ENCODE data around the gene MGARP. TPM values are rescaled to one million over a fixed set of nuclear protein-coding genes. Genes with fewer than 3 reads are reported as not detected.

The MGARP gene
- total and polyA plus RNA-seq, 2 of the 4 experiments (the other 2 are of a cell fraction) = 34.7 to 35.0 TPM

- intact Hi-C loops (cut with micrococcal nuclease) = no loop called here
- no peak overlapping the region for H2AFZ ChIP-seq (replicated peaks; ENCODE audit: low read length, poor library complexity)
- dilution Hi-C loops (cut with HindIII; ENCODE audit: low sequenced_read_pairs, unreplicated experiment) = no loop called here
- CTCF ChIA-PET = interaction anchor here (0.5 to 0.9 kb wide), 5 partner anchors 10 to 226 kb away, joined by 3 to 8 read pairs (median 3); no protein-coding TSS in a partner anchor
- no peak overlapping the region for H3K9ac ChIP-seq (ENCODE audit: low read depth, low read length)
- in situ Hi-C loops (cut with MboI; ENCODE audit: low sequenced_read_pairs) = no loop called here
- no peak overlapping the region for H3K56ac ChIP-seq (ENCODE audit: extremely low read depth, insufficient read depth, low read length)
- H4K20me1 ChIP-seq (ENCODE audit: insufficient read depth, low read length) = no peaks in the 10 kb centered on the region
- no peak overlapping the region for H2BK15ac ChIP-seq (ENCODE audit: low read depth, low read length)
- H2AK5ac ChIP-seq (ENCODE audit: low read depth, low read length) = no peak overlapping the region
- no peak overlapping the region for H4K8ac ChIP-seq (ENCODE audit: low read depth in 2 of 2, low read length in 2 of 2)
- H3K23ac ChIP-seq (ENCODE audit: low read depth, low read length) = no peak overlapping the region
- no peak overlapping the region for H4K91ac ChIP-seq (ENCODE audit: insufficient read depth, low read depth, low read length)
- H3K36me3 ChIP-seq (ENCODE audit: control insufficient read depth, insufficient read depth, low read length) = no peaks in the 10 kb centered on the region
- no peak overlapping the region for H3K4me3 ChIP-seq (ENCODE audit: insufficient read depth, low read depth, low read length)
- H2BK5ac ChIP-seq (ENCODE audit: low read depth, low read length, poor library complexity, severe bottlenecking) = no peak overlapping the region
- TF ChIP-seq MAFK (IDR thresholded peaks at IDR 0.05; ENCODE audit: low read depth, low read length) (no peak), ELK1 (IDR thresholded peaks at IDR 0.05; ENCODE audit: borderline replicate concordance, low read depth, low read length) (no peak), FOS (IDR thresholded peaks at IDR 0.05; ENCODE audit: low read depth, low read length) (no peak), CEBPB (IDR thresholded peaks at IDR 0.05; ENCODE audit: low read depth, low read length) (no peak), MXI1 (IDR thresholded peaks at IDR 0.05; ENCODE audit: borderline replicate concordance, low read depth, low read length) (no peak), CHD1 (IDR thresholded peaks at IDR 0.05; ENCODE audit: low read depth, low read length) (no peak), RAD21 (IDR thresholded peaks at IDR 0.05; ENCODE audit: low read length) (no peak), MAZ (IDR thresholded peaks at IDR 0.05; ENCODE audit: borderline replicate concordance, low read depth, low read length) (no peak), USF2 (IDR thresholded peaks at IDR 0.05; ENCODE audit: low read depth, low read length) (no peak)
- peaks cover 2% of the 10 kb centered on the region; the same call in 1 of the 2 replicates for H3K4me1 ChIP-seq (ENCODE audit: control insufficient read depth, insufficient read depth, low read length)
- no peak overlapping the region for H2AK9ac ChIP-seq (replicated peaks; ENCODE audit: low read depth, low read length, poor library complexity)
- peak; percentile 66 for ATAC-seq (ENCODE audit: low read depth)
- no peaks in the 10 kb centered on the region for H3K9me1 ChIP-seq (ENCODE audit: insufficient read depth, low read length)
- H3K18ac ChIP-seq (ENCODE audit: low read depth, low read length) = no peak overlapping the region
- H2BK120ac ChIP-seq (ENCODE audit: low read depth, low read length) = no peak overlapping the region
- no peak overlapping the region for H3K14ac ChIP-seq (replicated peaks; ENCODE audit: low read depth, low read length)
- no peak overlapping the region for H2BK20ac ChIP-seq (ENCODE audit: low read depth, low read length)
- no peaks in the 10 kb centered on the region for H3K27me3 ChIP-seq (ENCODE audit: control insufficient read depth, insufficient read depth, low read length)
- H3K4ac ChIP-seq (ENCODE audit: low read depth, low read length) = no peak overlapping the region
- H4K5ac ChIP-seq (ENCODE audit: low read depth, low read length) = no peak overlapping the region
- H3K4me2 ChIP-seq (ENCODE audit: low read depth, low read length) = no peak overlapping the region
- DNase-seq = no peak
- no TSS peak for BruUV-seq (replicated peaks)
- H3K79me1 ChIP-seq (ENCODE audit: low read depth in 1 of 2, low read length in 2 of 2) = no peaks in the 10 kb centered on the region
- WGBS, 2 experiments (ENCODE audit: extremely low coverage in 2 of 2, insufficient read length in 1 of 2) = no CpG with 5 or more reads among the region's 2 CpGs
- H3K27ac ChIP-seq (ENCODE audit: insufficient read depth, low read length) = no peak overlapping the region
- POLR2A ChIA-PET (ENCODE audit: unreplicated experiment) = no interaction called here
- no peaks in the 10 kb centered on the region for H3K9me3 ChIP-seq (ENCODE audit: control insufficient read depth, insufficient read depth, low read length)
These were observed 23.7 kb downstream of the MGARP start for GRCh38 chr4:139256349-139256748.

All from IMR-90 (cell line).